ENCODE results near the gene LAS1L.
"Not testable (repeated sequence)": the region's sequence is repeated elsewhere in the genome, so short reads cannot be mapped to it uniquely, and the experiment has no call there.

Gene LAS1L

DNA sequence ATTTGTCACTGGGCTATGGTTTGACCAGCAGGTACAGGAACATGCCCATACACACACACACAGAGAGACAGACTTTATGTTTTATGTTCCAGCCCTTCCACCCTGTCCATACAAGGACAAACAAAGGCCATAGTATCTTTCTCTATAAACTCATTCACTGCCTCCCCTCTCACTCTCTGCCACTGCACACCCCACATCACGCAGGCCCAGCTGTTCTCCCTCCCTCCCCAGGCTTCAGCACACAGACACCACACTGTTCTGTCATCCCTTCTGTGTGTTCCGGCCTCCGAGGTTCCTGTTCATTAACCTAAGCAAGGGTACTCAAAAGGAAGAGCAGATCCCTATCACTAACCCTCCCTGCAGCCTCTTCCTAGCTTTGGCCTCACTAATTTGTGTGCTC lies 17.8 kb downstream of the LAS1L start:
- no peak for DNase-seq

DNA sequence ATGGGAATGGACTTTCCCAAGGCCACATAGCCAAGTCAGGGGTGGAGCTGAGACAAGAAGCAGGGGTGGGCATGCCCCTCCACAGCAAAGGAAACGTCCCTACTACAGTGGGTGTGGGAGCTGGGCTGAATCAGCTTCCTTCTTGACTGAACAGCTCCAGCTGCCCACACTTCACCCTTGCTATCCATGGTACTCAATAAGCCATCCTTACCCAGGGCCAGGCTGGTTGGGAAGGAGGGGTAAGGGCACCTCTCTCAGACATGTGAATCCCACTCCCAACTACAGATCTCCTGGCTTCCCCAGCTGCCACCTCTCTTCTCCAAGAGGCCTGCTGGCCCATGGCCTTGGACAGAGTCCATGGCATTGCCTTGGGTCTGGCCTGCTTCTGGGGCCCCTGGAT lies 21.0 kb downstream of the LAS1L start:
- no peak for DNase-seq

DNA sequence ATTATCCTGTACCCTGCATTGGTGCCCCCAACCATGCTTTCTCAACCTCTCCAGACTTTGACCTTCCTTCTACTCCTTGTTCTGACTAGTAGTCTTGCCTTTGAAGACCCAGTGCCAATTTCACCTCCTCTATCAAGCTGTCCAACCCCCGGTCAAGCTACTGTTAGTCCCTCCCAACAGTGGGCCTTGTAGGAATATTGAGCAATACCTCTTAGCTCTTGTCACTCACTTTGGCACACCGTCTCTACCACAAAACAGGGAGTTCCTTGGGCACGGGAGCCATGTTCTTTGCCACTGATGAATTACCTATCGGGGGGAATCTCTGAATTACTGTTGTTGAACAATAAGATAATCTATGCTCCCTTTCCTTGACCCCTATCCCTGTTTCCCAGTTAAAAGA lies 25.2 kb downstream of the LAS1L start:
- DNase-seq: no peak

DNA sequence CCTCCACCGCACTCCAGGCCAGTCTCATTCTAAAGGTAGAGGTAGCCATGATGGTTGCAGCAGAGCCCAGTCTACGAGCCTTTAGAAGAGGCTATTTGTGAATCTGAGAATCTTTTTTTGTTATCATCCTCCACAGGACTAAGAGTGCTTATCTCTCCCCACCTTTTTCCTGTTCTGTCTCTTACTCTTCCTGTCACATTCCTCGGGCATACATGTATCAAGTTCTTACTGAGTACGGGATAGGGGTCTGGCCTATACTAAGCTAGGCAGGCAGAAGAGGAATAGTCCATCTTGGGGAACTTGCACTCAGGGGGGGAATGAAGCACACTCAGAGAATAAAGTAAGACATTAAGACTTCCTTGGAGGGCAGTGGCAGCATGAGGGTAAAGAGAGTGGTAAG lies 25.7 kb downstream of the LAS1L start:
- DNase-seq: no peak

DNA sequence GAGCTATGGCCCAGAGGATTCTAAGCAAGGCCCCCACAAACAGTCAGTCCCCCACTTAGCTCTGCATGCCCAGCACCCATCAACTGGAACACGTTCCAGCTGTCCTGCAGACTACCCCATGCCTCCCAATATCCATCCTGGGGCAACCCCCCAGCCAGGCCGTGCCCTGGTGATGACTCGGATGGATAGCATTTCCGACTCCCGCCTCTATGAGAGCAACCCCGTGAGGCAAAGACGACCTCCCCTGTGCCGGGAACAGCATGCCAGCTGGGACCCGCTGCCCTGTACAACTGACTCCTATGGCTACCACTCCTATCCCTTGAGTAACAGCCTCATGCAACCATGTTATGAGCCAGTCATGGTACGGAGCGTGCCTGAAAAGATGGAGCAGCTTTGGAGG lies 32.0 kb downstream of the LAS1L start:
- no peak for DNase-seq

DNA sequence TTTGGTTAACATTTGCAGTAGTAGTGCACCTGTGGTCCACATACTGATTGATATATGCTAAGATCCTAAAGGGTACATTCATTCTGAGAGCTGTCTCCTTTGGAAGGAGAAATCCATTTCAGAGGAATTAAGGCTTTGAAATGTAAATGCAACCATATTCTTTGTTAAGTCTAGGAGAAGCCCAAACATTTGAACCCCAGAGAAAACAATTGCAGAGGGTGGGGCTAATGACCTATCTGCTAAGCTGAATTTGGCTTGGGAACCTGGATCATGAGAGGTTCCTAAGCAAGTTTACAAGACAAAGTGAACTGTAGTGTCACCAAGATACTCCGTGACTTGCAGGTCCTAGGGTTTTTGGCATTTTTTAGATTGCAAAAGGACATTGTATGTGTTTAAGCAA lies 41.2 kb downstream of the LAS1L start:
- DNase-seq: no peak

DNA sequence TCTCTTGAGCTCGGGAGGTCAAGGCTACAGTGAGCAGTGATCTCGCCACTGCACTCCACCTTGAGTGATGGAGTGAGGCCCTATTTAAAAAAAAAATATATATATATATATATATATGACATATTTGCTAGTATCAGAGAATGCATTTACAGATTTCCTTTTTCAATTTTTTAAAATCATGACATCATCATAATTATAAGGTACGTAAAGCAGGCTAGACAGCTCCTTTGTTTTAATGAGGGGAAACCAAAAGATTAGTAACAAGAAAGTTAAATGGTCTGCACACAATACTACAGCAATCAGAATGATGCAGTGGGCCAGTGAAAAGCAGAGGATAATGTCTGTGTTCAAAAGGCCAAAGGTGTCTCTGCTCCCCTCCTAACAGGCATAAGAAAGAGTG lies 43.0 kb downstream of the LAS1L start:
- no peak for DNase-seq

DNA sequence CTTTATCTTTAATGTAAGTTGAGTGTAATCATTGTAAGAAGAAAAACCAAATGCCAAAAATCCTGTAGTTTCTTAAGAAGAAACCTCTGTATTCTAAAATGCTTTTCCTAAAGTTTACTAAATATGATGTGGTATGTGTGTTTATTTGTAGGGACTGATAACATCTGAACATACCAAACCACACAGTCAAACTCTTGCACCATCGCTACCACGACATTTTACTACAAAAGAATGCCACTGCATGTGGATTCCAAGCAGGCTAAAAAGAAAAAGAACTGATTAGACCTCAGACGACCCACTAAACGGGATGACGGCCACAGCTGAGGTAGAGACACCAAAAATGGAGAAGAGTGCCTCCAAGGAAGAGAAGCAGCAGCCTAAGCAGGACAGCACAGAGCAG lies 46.1 kb downstream of the LAS1L start:
- no peak for DNase-seq

DNA sequence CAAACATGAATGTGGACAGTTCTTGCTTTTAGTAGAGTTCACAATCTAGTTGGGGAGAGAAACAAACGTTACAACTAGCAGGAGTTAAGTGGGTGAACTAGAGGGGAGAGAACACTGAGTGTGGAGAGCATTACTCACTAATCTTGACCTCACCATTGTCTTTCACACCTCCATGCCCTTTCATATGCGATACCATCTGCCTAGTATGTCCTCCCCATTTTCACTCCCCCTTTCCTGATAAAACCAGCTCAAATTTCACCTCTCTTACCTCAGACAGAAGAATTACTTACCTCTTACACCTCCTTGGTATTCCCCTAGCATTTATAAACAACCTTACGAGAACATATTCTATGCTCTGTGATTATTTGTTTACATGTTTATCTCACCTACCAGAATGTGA lies 53.6 kb downstream of the LAS1L start:
- DNase-seq: no peak

DNA sequence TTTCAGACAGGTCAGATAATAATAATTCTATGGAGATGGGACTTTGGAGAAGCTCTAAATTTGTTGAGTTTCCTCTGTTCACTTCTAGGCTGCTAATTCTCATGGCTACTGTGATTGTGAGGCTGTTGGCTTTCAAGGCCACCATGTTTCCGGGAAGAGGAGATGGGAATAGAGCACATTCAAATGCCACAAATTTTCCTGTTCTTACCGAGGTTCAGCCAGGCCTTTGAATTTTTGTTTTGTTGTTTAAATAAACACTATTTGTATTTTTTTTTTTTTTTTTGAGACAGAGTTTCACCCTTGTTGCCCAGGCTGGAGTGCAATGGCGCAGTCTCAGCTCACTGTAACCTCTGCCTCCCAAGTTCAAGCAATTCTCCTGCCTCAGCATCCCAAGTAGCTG lies 55.5 kb downstream of the LAS1L start:
- DNase-seq: not testable (repeated sequence)

DNA sequence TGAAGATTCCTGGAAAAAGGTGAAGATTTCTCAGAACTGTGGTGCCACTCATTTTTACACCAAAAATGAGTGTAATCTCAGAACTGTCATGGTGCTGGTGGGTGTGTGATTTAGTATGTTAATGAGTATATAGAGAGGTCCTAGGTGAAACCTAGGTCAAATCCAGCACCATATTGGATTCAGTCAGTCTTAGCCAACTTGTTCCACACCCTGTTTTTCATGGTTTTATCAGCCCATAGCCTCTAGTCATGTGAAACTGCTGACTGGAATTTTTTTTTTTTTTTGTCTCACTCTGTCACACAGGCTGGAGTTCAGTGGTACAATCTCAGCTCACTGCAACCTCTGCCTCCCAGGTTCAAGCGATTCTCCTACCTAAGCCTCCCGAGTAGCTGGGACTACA lies 58.0 kb downstream of the LAS1L start:
- DNase-seq: peak; percentile 1

DNA sequence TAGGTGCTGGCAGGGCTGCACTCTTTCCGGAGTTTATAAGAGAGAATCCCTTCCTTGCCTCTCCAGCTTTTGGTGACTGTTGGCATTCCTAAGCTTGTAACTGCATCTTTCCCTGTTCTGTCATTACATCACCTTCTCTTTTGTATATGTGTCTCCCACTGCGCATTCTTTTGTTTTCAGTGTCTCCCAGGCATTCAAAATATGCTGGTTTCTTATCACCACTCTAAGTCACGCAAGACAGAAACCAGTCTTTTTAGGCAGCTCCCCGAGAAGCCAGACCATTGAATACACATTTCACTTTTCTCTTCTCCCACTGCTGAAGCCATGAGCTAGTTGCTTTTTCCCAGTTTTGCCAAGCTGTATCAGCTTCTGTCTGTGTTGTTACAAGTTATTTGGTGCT lies 71.0 kb downstream of the LAS1L start:
- DNase-seq: no peak
